ENCODE data around the gene PBX1. TPM values are rescaled to one million over a fixed set of nuclear protein-coding genes. Genes with fewer than 3 reads are reported as not detected.

PBX1 gene
- polyA plus RNA-seq, 1 donor (not counting 4 experiments of a cell fraction or from before 2014, with no cell fraction given), result 2.2 TPM

- H3K79me2 ChIP-seq (ENCODE audit: control insufficient read depth, insufficient read depth, low read length), result no peaks in the 10 kb centered on the region
- no peaks in the 10 kb centered on the region for H3K9me3 ChIP-seq (ENCODE audit: control insufficient read depth, low read depth, low read length)
- no peaks in the 10 kb centered on the region for H3K9me1 ChIP-seq (ENCODE audit: control insufficient read depth, extremely low read depth, insufficient read depth, low read length)
- dilution Hi-C loops (cut with MboI; ENCODE audit: extremely low pct_ligation_motif_present, low sequenced_read_pairs), result no loop called here
- TF ChIP-seq CTCF (optimal IDR thresholded peaks at IDR 0.05 in 1 of 3, IDR thresholded peaks at IDR 0.05 in 1 of 3, conservative IDR thresholded peaks at IDR 0.05 in 1 of 3; ENCODE audit: extremely low read depth in 1 of 3, insufficient read depth in 2 of 3, low read length in 3 of 3) (no peak), EZH2 (IDR thresholded peaks at IDR 0.05; ENCODE audit: low read length) (no peak)
- no peak overlapping the region for H3K9ac ChIP-seq (ENCODE audit: control insufficient read depth, extremely low read depth, insufficient read depth, low read length)
- FAIRE-seq (no peak), DNase-seq (ENCODE audit: low read depth, low spot score) (no peak)
- no peaks in the 10 kb centered on the region for H3K36me3 ChIP-seq (ENCODE audit: control insufficient read depth in 2 of 2, extremely low read depth in 1 of 2, insufficient read depth in 2 of 2, low read length in 2 of 2)
- H2AFZ ChIP-seq (ENCODE audit: control insufficient read depth, low read length), result no peak overlapping the region
- H4K20me1 ChIP-seq (ENCODE audit: control insufficient read depth, extremely low read depth, insufficient read depth, low read length), result no peaks in the 10 kb centered on the region
- H3K4me2 ChIP-seq (ENCODE audit: control insufficient read depth, extremely low read depth, insufficient read depth, low read depth, low read length), result no peak overlapping the region
- peaks cover 6% of the 10 kb centered on the region for H3K4me1 ChIP-seq (ENCODE audit: control insufficient read depth, extremely low read depth, insufficient read depth, low read length)
- no peak overlapping the region for H3K27ac ChIP-seq (ENCODE audit: control insufficient read depth, insufficient read depth, low read length)
- no peaks in the 10 kb centered on the region for H3K27me3 ChIP-seq (ENCODE audit: control insufficient read depth, extremely low read depth, insufficient read depth, low read length)
- H3K4me3 ChIP-seq (ENCODE audit: control insufficient read depth in 2 of 3, extremely low read depth in 1 of 3, insufficient read depth in 2 of 3, low read depth in 1 of 3, low read length in 3 of 3), result no peak overlapping the region
Measured at GRCh38 chr1:164643018-164643417, 84.0 kb downstream of the PBX1 start.

- Histone ChIP-seq H3K27me3 (ENCODE audit: control insufficient read depth, extremely low read depth, insufficient read depth, low read length) (no peaks in the 10 kb centered on the region), H3K4me3 (ENCODE audit: control insufficient read depth in 2 of 3, extremely low read depth in 1 of 3, insufficient read depth in 2 of 3, low read depth in 1 of 3, low read length in 3 of 3) (no peak overlapping the region), H3K27ac (ENCODE audit: control insufficient read depth, insufficient read depth, low read length) (no peak overlapping the region), H3K9ac (ENCODE audit: control insufficient read depth, extremely low read depth, insufficient read depth, low read length) (no peak overlapping the region), H3K79me2 (ENCODE audit: control insufficient read depth, insufficient read depth, low read length) (no peaks in the 10 kb centered on the region), H3K9me3 (ENCODE audit: control insufficient read depth, low read depth, low read length) (no peaks in the 10 kb centered on the region), H3K4me1 (ENCODE audit: control insufficient read depth, extremely low read depth, insufficient read depth, low read length) (peaks cover 11% of the 10 kb centered on the region), H4K20me1 (ENCODE audit: control insufficient read depth, extremely low read depth, insufficient read depth, low read length) (no peaks in the 10 kb centered on the region), H3K9me1 (ENCODE audit: control insufficient read depth, extremely low read depth, insufficient read depth, low read length) (no peaks in the 10 kb centered on the region), H3K4me2 (ENCODE audit: control insufficient read depth, extremely low read depth, insufficient read depth, low read depth, low read length) (no peak overlapping the region), H2AFZ (ENCODE audit: control insufficient read depth, low read length) (no peak overlapping the region), H3K36me3 (ENCODE audit: control insufficient read depth in 2 of 2, extremely low read depth in 1 of 2, insufficient read depth in 2 of 2, low read length in 2 of 2) (no peaks in the 10 kb centered on the region)
- FAIRE-seq, result no peak
- no peak for TF ChIP-seq CTCF (optimal IDR thresholded peaks at IDR 0.05 in 1 of 3, IDR thresholded peaks at IDR 0.05 in 1 of 3, conservative IDR thresholded peaks at IDR 0.05 in 1 of 3; ENCODE audit: extremely low read depth in 1 of 3, insufficient read depth in 2 of 3, low read length in 3 of 3)
- TF ChIP-seq EZH2 (IDR thresholded peaks at IDR 0.05; ENCODE audit: low read length), result no peak
- dilution Hi-C loops (cut with MboI; ENCODE audit: extremely low pct_ligation_motif_present, low sequenced_read_pairs), result no loop called here
- no peak for DNase-seq (ENCODE audit: low read depth, low spot score)
Measured at GRCh38 chr1:164644268-164644667, 85.3 kb downstream of the PBX1 start.
